ENCODE data around the gene QARS1.

DNA sequence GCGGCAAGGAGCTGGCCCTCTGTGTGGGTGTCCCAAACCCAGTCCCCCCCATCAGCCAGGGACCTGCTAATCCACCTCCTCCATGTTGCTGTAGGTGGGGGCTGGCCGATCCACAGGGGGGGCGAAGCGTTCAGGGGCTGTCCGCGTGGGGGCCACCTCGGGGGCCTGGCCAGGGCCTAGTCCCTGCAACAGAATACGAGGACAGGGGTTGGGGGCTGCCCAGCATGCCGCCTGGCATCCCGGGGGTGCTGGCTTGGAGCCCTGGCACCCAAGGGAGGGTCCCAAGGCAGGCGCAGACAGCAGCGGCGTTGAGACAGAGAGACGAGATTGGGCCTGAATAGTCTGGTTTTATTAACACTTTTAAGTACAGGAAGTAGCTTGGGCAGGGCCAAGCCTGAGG lies 3.8 kb upstream of the QARS1 start:
- TF ChIP-seq, protein P1, sequence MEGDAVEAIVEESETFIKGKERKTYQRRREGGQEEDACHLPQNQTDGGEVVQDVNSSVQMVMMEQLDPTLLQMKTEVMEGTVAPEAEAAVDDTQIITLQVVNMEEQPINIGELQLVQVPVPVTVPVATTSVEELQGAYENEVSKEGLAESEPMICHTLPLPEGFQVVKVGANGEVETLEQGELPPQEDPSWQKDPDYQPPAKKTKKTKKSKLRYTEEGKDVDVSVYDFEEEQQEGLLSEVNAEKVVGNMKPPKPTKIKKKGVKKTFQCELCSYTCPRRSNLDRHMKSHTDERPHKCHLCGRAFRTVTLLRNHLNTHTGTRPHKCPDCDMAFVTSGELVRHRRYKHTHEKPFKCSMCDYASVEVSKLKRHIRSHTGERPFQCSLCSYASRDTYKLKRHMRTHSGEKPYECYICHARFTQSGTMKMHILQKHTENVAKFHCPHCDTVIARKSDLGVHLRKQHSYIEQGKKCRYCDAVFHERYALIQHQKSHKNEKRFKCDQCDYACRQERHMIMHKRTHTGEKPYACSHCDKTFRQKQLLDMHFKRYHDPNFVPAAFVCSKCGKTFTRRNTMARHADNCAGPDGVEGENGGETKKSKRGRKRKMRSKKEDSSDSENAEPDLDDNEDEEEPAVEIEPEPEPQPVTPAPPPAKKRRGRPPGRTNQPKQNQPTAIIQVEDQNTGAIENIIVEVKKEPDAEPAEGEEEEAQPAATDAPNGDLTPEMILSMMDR (conservative IDR thresholded peaks at IDR 0.05 in 1 of 2, IDR thresholded peaks at IDR 0.05 in 1 of 2; ENCODE audit: extremely low read depth in 1 of 2, insufficient read depth in 1 of 2, low read depth in 1 of 2, low read length in 2 of 2), result no peak
- TF ChIP-seq EZH2 (IDR thresholded peaks at IDR 0.05; ENCODE audit: borderline replicate concordance, low read length), result no peak
